HG03439 (cell line): ENCODE data around the gene ACHE.
"Not testable (repeated sequence)": the region's sequence is repeated elsewhere in the genome, so short reads cannot be mapped to it uniquely, and the experiment has no call there.

ENCODE experiments used
- ATAC-seq: cut with Tn5 transposase; IDR thresholded peaks from one replicate; pipeline ENCODE4 v1.9.1; 2021; ENCODE audit warnings: mild to moderate bottlenecking, moderate library complexity; ENCODE audit not compliant: unreplicated experiment

ACHE gene

GRCh38 chr7:100865372-100865911 lies 30.2 kb downstream of the ACHE start:
- no peak for ATAC-seq

GRCh38 chr7:100864263-100864845 lies 31.3 kb downstream of the ACHE start:
- ATAC-seq, result no peak

GRCh38 chr7:100863406-100863950 lies 32.2 kb downstream of the ACHE start:
- no peak for ATAC-seq

GRCh38 chr7:100861616-100861985 lies 34.1 kb downstream of the ACHE start:
- ATAC-seq, result no peak

GRCh38 chr7:100860702-100861615 lies 34.7 kb downstream of the ACHE start:
- ATAC-seq, result no peak

GRCh38 chr7:100859856-100860255 lies 35.8 kb downstream of the ACHE start:
- ATAC-seq, result no peak

- ATAC-seq, result no peak
Measured at GRCh38 chr7:100856871-100857282, 38.8 kb downstream of the ACHE start.

- no peak for ATAC-seq
Measured at GRCh38 chr7:100855515-100855914, 40.2 kb downstream of the ACHE start.

GRCh38 chr7:100854899-100855298 lies 40.8 kb downstream of the ACHE start:
- ATAC-seq, result not testable (repeated sequence)

- ATAC-seq, result no peak
Measured at GRCh38 chr7:100854146-100854895, 41.4 kb downstream of the ACHE start.

- peak; percentile 80 for ATAC-seq
Measured at GRCh38 chr7:100852048-100852872, 43.4 kb downstream of the ACHE start, which contains the start of gene SLC12A9. Gene SLC12A9 (plus strand): TSS chr7:100852713. CDS start chr7:100854198, 1,485 bp downstream.

- no peak for ATAC-seq
Measured at GRCh38 chr7:100847360-100847759, 48.3 kb downstream of the ACHE start.

- no peak for ATAC-seq
Measured at GRCh38 chr7:100840470-100841100, 55.1 kb downstream of the ACHE start.
